Fibroblast of the conjunctiva (primary cell): ENCODE data around the gene HABP4.
"Not testable (repeated sequence)": the region's sequence is repeated elsewhere in the genome, so short reads cannot be mapped to it uniquely, and the experiment has no call there.

Experiments
- DNase-seq: peaks from one replicate; pipeline ENCODE4 v3.0.0-alpha.2; 2010; ENCODE audit warnings: low read depth

The HABP4 gene

GRCh38 chr9:96498796-96499195, 48.8 kb downstream of the HABP4 start:
- DNase-seq, result no peak

- DNase-seq, result no peak
These were observed 49.3 kb downstream of the HABP4 start for GRCh38 chr9:96499257-96499656.

DNA sequence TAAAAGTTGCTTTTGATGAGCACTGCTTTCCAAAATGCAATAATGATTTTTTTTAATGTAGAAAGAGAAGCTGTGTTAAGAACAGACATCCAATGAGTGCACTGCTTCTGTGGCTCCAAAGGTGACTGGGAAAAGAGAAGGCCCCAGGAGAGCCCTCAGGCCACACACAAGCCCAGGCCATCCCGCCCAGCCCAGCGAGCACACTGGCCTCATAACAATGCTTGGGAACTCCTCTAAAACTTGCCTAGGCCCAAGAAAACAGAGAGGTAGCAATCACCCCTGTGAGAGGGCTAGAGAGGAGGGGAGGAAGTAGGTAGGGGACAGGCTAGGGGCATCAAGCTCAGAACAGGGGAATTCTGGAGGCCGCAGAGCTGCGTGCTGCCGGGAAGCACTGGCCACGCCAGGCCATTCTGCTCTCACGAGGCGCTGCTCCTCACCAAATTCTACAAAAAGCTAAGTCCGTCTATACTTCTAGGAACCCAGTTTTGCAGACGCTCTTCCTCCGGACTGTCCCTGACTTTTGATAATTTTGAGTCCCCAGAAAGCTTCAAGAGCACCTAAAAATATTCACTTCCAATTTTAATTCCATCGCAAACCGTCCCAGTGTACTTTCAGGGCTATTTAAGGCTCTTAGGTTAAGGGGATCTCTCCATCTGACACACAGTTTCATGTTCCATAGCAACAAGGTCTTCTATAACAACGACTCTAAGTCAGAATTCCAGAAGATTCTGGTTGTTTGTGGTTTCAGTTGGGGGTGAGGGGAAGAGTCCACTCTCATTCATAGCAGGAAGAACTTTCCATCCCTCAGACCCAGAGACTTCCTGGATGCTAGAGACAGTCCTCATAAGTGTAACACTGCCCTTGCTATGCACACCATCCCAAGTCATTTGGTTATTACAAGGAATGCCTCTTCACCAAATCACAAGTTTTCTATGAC, 51.0 kb downstream of the HABP4 start:
- DNase-seq, result no peak

DNA sequence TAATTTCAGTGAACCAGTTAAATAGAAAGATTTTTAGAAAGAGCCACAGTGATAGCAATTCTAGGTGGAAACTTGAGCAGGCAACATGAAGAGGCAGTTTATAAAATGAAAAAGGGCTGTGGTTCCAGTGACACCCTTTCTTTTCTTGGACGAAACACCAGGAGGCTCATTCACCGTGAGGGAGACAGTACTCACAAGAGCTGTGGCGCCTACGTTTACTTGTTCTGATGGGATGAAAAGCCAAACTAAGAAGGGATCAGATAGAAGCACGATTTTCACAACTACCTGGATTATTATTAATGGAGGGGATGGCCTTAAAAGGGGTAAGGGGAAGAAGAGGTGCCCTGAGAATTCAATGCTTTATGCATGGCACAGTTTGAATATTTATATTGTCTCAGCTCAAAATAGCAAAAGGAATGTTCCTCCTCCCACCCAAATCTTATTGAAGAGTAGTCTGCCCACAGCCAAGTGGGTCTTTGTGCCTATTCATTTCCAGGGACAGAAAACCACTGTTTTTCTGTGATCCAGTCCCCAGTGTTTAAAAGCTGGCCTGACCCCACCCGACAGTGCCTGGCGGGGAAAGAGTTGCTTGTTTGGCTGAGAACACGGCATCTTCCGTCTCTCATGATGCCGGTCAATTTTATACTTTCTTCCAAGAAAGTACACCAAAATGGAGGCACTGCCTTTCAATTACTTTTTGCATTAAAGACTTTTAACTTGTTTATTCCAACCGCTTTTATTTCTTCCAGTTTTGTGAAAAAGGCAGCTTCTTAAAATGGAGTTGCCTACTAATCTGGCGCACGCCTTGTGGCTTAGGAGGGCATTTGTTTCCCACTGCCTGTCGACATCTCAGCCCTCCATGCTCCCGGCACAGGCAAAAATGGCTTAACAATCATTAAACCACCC, 51.9 kb downstream of the HABP4 start:
- DNase-seq, result no peak

DNA sequence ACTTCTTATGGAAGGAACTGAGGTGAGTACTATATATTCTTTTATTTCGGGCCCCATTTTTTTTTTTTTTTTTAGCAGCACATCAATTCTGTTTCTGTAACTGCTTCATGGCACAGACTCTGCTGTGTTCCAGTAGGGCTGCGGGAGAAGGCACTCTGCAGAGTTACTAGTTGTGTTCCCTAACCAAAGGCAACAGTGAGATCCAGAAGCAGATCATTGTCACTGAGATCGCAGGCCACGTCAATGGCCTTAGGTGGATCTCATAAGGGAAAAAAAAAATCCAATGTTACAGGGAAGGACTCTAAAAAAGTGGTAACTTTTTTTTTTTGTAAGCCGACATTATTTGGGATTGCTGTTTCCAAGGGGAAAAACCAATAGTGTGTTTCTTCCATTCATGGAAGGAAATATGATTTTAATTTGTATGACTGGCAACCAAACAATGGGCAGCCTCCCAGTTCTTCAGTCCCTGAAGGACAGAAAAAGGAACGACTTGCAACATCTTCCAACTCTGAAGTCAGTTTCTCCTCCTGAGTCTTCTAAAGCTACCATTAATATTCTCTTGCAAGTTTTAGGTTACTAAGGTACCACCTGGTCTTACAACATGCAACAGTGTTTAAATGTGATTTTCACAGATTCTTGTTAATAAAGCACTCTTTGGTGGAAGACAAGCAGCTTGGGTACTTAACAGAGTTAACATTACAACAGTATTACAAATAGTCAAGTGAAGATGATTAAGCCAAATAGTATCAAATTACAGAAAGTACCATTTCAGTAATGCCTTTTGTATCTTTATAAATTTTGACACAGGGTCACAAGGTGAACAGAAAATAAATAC, 52.8 kb downstream of the HABP4 start:
- peak; percentile 65 for DNase-seq

DNA sequence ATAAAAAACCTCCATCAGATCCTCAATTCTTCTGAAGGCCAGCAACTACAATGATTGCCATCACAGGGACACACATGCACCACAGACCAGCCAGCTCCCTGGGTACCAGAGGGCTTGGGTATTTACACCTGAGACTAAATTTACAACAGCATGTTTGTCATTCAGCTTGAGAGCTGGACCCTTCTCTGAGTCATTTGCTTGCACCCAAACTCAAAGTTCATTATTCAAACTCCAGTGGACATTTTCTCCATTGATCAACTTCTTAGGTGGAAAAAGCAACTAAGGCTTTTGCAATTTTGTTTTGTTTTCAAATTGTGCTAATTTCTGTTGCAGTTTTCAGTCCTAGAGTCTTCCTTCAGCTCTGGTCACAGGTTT, 53.4 kb downstream of the HABP4 start:
- not testable (repeated sequence) for DNase-seq

GRCh38 chr9:96503918-96504317, 53.9 kb downstream of the HABP4 start:
- no peak for DNase-seq

DNA sequence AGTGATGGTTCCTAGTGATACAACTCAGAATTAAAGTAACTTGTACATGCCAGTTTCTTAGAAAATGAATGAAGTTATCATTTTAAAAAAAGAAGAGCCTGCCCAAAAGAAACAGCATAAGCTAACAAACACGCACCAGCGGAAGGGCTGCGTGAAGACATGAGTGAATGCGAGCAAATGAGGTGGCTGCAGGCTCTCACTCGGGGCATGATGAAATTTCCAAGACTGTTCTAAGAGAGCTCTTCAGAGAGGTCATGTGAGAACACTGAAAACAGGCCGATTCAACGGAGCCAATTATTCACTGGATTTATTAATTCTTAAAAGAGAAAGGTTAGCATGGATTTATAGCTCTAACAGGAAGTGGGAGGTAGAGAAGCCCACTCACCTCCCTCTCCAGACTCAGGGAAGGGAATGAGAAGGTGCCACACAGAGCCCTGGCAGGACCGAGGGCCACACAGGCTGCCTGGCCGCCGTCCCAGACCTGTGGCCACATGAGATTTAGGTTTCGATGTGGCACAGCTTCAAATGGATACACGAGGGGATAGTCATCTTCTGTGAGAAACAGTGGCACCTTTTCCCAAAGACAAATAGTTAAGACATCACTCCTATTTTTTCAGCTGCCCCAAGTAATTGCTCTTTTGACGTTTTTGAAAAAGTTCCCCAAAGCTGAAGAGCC, 55.5 kb downstream of the HABP4 start:
- DNase-seq, result no peak

- DNase-seq, result no peak
These were observed 58.4 kb downstream of the HABP4 start for GRCh38 chr9:96508227-96508940.

DNA sequence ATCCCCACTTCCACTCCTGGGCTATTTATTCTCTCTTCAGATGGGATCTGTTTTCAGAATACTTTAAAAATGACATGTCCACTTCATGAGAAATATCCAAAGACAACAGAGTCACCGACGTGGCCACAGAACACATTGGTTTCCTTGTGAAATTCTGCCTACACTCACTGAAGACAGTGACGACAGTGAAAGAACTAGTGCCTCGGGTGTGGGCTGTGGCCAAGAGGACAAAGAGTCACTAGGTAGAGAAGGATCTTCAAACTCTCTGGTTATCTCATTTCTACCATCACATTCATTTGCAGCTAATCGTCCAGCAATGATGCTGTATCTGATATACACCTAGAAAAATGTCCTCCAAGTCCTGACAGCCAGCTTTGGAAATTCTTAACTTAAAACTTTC, 59.1 kb downstream of the HABP4 start:
- no peak for DNase-seq

DNA sequence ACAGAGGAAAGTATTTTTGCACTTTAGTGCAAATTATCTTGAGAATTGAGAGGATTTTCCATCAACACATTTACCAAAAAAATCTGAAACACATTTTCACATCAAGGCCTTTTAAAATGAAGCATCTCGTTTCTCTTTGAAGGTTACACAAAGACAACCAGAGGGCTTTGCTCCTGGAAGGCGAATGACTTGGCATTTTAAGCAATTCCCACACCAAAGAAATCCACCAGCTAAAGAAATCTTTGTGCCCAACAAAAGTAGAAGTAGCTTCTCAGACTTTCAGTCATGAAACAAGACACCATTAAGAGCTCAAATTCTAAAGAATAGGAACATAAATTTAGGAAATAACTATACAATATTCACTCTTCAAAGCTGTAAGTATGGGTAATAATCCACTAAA, 59.9 kb downstream of the HABP4 start:
- no peak for DNase-seq

- DNase-seq, result no peak
These were observed 60.3 kb downstream of the HABP4 start for GRCh38 chr9:96510258-96510657.

DNA sequence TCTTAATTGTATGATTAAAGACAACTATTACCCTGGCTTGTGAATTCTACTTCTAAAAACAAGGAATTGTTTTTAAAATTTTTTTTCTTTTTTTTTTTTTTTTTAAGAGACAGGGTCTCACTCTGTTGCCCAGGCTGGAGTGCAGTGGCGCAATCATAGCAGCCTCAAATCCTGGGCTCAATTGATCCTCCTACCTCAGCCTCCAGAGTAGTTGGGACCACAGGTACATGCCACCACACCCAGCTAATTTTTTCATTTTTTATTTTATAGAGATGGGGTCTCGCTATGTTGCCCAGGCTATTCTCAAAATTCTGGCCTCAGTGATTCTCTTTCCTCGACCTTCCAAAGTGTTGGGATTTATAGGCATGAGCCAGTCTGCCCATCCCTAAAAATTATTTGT, 62.3 kb downstream of the HABP4 start:
- no peak for DNase-seq

- DNase-seq, result no peak
These were observed 63.7 kb downstream of the HABP4 start for GRCh38 chr9:96513622-96514021.

- DNase-seq, result peak; percentile 62
These were observed 64.3 kb downstream of the HABP4 start for GRCh38 chr9:96514108-96514799.

DNA sequence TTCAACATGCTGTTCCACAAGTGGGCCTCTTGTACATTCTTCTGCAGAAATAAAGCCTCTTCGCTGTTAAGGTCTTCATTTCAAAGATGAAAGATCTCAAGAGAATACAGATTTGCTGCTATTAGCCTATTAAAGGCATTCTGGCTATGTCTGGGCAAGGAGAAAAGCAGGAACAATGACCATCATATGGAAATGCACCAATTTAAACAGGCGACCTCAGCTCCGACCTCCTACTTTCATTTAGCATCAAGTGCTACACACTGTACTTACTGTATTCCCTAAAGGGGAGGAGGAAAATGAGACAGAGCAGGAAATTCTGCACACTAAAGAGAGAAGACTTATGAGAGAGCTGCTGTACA, 64.8 kb downstream of the HABP4 start:
- DNase-seq, result no peak

DNA sequence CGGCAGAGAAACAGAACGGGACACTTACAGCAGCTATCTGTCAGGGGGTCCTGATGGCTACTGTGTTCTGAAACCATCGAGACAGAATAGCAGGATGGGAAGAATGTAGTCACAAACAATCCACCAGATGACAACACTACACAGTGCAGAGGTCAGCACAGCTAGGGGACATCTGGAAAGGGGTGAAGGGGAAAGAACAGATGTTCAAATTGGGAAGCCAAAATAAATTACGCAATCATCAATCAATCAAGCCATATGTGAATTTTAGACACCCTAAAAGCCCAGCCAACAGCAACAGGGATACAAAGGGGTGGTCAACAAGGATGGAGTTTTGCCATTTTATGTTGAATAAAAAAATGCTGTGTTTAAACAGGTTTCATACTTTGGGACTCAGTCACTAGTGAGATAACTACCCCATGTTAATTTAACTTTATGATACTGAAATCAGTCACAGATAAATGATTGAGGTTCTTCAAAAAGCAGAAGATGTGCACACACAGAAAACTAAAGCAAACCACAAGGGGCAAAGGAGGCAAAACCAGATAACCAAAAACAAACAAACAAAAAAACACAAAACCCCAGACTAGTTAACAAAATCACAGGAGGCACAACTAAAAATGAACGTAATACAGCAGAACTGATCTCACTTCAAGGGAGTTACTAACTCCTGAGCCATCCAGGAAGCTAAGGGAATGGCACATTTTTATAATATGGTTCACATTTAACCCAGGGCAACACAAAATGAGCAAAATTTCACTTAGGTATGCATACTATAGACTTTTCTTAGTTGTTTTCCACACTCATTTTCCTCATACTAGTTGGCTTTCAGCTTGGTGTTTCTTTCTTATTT, 65.9 kb downstream of the HABP4 start:
- no peak for DNase-seq

GRCh38 chr9:96519095-96519494, 69.1 kb downstream of the HABP4 start:
- no peak for DNase-seq

DNA sequence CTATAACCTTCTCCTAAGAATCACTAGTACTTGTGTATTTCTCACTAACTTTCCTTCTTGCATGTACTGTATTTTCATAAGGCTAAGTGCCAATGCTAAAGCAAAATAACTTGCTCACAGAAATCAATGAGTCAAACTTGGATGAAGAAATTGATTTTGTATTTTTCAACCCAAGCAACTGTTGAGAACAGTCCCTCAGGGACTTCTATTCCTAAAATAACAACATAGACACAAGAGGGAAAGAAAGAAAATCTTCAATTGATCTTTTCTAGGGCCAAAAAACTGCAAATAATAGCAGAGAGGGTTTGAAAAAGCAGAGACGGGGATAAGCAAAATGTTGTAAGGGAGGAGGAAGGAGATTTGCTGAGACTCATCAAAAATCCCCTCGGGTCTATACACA, 69.8 kb downstream of the HABP4 start:
- no peak for DNase-seq
